HL-60 (cell line): ENCODE data around the gene XK.

Source experiments
- DNase-seq, 2 experiments: peaks; one replicate each; pipeline ENCODE4 v3.0.0-alpha.2; 2010 to 2020; ENCODE audit warnings: low read depth in 1 of 2, low spot score in 1 of 2
- H3K27ac ChIP-seq: fragments of 250-450 bp; sonication (Bioruptor Pico); replicated peaks from 2 replicates; pipeline ENCODE4 v1.5.1; 2020; ENCODE audit warnings: mild to moderate bottlenecking, moderate library complexity
- H3K27me3 ChIP-seq: fragments of 250-450 bp; sonication (Bioruptor Pico); 2 replicates; pipeline ENCODE4 v1.5.1; 2021; ENCODE audit warnings: mild to moderate bottlenecking, moderate library complexity; ENCODE audit not compliant: insufficient read depth, poor library complexity, severe bottlenecking
- H3K4me3 ChIP-seq: replicated peaks from 2 replicates; pipeline ENCODE4 v1.5.1; 2011; ENCODE audit warnings: mild to moderate bottlenecking, control low read depth, low read length; ENCODE audit not compliant: insufficient read depth
- GABPA ChIP-seq: IDR thresholded peaks from 2 replicates; pipeline ENCODE4 v1.6.1; 2012; ENCODE audit warnings: low read depth
- POLR2AphosphoS5 ChIP-seq: IDR thresholded peaks from 2 replicates; pipeline ENCODE4 v1.6.1; 2012; ENCODE audit warnings: low read depth
- SPI1 ChIP-seq: IDR thresholded peaks from 2 replicates; pipeline ENCODE4 v1.6.1; 2012; ENCODE audit warnings: low read depth, mild to moderate bottlenecking, borderline replicate concordance
- TF ChIP-seq, protein P1 (sequence below): IDR thresholded peaks from 2 replicates; pipeline ENCODE4 v1.6.1; 2012; ENCODE audit warnings: low read depth; ENCODE audit not compliant: insufficient replicate concordance
- TF ChIP-seq, protein P2 (sequence below): IDR thresholded peaks from one replicate; pipeline ENCODE4 v1.5.1; 2011; ENCODE audit warnings: low read length, control low read depth, inconsistent platforms; ENCODE audit not compliant: insufficient read depth

The XK gene

DNA sequence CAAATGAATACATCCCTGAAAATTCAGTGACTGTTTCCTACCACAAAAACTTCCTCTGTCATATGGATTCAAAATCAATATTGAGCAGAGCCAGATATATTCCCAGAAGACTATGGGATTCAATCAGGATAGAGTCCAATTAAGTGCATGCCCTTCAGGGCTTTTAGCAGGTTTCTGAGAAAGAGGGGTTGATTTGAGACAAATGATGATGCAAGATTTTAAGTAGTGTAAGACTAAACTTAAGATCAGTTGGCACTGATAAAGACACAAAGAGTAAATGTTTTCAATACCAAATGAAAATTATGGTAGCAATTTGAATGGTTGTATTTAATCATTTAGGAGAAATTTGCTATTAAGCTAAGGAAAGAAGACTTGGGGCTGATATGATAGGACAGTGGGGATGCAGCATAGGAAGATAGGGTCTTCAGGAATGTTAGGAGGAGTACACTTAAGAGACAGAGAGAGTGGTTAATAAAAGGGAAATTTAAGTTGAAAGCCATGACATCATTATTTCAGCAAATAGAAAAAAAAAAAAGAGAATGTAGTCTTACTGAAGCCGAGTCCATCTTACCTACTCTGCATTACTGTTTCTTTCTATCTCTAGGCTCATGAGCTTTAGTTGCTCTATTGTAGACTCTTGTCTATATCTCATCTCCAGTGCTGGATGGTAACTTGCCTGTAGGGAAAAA lies 32.0 kb upstream of the XK start:
- DNase-seq, result no peak
- Histone ChIP-seq H3K27ac (no peak overlapping the region), H3K27me3 (no peaks in the 10 kb centered on the region), H3K4me3 (no peak overlapping the region)
- TF ChIP-seq, protein P1, sequence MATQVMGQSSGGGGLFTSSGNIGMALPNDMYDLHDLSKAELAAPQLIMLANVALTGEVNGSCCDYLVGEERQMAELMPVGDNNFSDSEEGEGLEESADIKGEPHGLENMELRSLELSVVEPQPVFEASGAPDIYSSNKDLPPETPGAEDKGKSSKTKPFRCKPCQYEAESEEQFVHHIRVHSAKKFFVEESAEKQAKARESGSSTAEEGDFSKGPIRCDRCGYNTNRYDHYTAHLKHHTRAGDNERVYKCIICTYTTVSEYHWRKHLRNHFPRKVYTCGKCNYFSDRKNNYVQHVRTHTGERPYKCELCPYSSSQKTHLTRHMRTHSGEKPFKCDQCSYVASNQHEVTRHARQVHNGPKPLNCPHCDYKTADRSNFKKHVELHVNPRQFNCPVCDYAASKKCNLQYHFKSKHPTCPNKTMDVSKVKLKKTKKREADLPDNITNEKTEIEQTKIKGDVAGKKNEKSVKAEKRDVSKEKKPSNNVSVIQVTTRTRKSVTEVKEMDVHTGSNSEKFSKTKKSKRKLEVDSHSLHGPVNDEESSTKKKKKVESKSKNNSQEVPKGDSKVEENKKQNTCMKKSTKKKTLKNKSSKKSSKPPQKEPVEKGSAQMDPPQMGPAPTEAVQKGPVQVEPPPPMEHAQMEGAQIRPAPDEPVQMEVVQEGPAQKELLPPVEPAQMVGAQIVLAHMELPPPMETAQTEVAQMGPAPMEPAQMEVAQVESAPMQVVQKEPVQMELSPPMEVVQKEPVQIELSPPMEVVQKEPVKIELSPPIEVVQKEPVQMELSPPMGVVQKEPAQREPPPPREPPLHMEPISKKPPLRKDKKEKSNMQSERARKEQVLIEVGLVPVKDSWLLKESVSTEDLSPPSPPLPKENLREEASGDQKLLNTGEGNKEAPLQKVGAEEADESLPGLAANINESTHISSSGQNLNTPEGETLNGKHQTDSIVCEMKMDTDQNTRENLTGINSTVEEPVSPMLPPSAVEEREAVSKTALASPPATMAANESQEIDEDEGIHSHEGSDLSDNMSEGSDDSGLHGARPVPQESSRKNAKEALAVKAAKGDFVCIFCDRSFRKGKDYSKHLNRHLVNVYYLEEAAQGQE, result no peak
- TF ChIP-seq, protein P2, sequence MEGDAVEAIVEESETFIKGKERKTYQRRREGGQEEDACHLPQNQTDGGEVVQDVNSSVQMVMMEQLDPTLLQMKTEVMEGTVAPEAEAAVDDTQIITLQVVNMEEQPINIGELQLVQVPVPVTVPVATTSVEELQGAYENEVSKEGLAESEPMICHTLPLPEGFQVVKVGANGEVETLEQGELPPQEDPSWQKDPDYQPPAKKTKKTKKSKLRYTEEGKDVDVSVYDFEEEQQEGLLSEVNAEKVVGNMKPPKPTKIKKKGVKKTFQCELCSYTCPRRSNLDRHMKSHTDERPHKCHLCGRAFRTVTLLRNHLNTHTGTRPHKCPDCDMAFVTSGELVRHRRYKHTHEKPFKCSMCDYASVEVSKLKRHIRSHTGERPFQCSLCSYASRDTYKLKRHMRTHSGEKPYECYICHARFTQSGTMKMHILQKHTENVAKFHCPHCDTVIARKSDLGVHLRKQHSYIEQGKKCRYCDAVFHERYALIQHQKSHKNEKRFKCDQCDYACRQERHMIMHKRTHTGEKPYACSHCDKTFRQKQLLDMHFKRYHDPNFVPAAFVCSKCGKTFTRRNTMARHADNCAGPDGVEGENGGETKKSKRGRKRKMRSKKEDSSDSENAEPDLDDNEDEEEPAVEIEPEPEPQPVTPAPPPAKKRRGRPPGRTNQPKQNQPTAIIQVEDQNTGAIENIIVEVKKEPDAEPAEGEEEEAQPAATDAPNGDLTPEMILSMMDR, result no peak
- no peak for TF ChIP-seq GABPA
- no peak for TF ChIP-seq SPI1
- TF ChIP-seq POLR2AphosphoS5, result no peak

DNA sequence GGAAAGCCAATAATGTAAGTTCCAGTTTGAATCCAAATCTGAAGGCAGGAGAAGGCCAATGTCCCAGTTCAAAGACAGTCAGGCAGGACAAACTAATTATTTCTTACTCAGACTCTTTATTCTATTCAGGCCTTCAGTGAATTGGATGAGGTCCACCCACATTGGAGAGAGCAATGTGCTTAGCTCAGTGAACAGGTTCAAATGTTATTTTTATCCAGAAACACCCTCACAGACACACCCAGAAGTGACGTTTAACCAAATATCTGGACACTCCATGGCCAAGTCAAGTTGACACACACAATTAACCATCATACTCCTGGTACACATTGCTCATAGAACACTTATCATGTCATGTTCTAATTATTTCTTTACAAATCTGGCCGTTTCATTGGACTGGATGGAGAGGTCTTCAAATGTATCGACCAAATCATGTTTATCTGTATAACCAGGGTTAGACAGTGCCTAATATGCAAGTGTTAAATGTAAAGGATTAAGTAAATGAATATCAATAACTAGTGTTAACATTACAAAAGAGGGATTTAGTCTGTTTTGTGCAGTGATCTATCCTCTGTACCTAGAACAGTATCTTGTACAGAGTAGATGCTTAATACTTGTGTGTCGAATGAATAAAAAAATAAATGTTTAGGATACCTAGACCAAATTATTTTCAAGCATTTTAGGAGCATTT lies 27.1 kb upstream of the XK start:
- H3K27ac ChIP-seq, result no peak overlapping the region
- DNase-seq, result no peak
- TF ChIP-seq, protein P1, result no peak
- TF ChIP-seq SPI1 (no peak), GABPA (no peak), POLR2AphosphoS5 (no peak)
- TF ChIP-seq, protein P2, result no peak
- no peaks in the 10 kb centered on the region for H3K27me3 ChIP-seq
- H3K4me3 ChIP-seq, result no peak overlapping the region

DNA sequence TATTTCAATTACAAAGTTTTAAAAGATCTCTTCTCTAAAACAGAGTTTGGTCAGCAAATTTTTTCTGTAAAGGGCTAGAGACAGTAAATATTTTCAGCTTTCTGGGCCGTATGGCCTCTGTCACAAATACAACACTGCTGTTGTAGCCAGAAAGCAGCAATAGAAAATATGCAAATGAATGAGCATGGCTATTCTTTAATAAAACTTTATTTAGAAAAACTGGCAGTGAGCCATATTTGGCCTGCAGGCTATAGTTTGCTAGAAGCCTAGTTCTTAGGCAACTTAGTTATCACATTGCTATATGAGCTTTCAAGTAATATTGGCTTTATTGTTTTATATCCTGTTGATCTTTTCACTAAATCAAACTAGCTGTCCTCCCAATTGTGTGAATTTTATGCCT lies 26.5 kb upstream of the XK start:
- H3K4me3 ChIP-seq, result no peak overlapping the region
- H3K27me3 ChIP-seq, result no peaks in the 10 kb centered on the region
- TF ChIP-seq, protein P1, result no peak
- TF ChIP-seq GABPA (no peak), SPI1 (no peak), POLR2AphosphoS5 (no peak)
- TF ChIP-seq, protein P2, result no peak
- no peak for DNase-seq
- no peak overlapping the region for H3K27ac ChIP-seq
